Mononuclear cell (primary cell): ENCODE data around the gene UGT1A5. TPM values are rescaled to one million over a fixed set of nuclear protein-coding genes. Genes with fewer than 3 reads are reported as not detected.

Experiments used
- H3K27me3 ChIP-seq: 2 replicates; pipeline ENCODE4 v1.6.0; 2011; ENCODE audit warnings: low read length, control low read depth; ENCODE audit not compliant: insufficient read depth
- H3K4me1 ChIP-seq: 2 replicates; pipeline ENCODE4 v1.5.1; 2011; ENCODE audit warnings: mild to moderate bottlenecking, low read length, control low read depth; ENCODE audit not compliant: insufficient read depth
- H3K4me3 ChIP-seq: 2 replicates; pipeline ENCODE4 v1.5.1; 2011; ENCODE audit warnings: mild to moderate bottlenecking, low read length, moderate library complexity
- H3K9me3 ChIP-seq: 2 replicates; pipeline ENCODE4 v1.5.1; 2011; ENCODE audit warnings: low read depth, mild to moderate bottlenecking, control low read depth, low read length
- total RNA-seq: library from RNA; depleted of rRNA; stranded (reverse); fragments of >200 nt; gene quantifications from one replicate; pipeline ENCODE4 v1.2.3, GENCODE V29; 2012

UGT1A5 gene
- total RNA-seq, 1 donor: not detected

DNA sequence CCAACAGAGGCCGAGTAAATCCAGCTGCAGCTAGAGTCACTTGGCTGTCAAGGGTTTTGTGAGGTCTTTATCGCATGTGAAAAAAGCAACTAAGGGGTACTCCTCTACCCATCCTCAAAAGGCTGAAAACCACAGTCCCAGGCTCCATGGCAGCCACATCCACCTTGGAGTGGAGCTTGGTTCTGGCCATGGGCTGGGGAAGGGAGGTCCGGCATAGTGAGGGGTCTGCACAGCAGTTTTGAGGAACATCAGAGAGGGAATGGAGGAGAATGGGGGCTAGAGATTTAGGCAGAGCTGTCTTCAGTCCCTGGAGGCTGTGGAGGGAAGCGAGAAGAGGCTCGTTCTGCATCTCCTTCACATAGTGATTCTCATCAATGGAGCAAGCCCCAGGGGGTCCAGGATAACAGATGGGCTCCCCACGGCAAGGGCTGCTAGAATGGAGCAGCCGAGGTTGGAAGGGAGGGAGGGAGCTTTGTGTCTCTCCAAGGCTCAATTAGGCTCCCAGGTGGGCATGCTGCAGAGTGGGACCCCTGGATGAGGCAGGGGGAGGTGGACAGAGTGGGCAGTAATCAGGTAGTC lies 86.5 kb downstream of the UGT1A5 start:
- H3K4me1 ChIP-seq: no peaks in the 10 kb centered on the region
- H3K27me3 ChIP-seq: no peaks in the 10 kb centered on the region
- H3K9me3 ChIP-seq: no peaks in the 10 kb centered on the region
- no peak overlapping the region for H3K4me3 ChIP-seq

DNA sequence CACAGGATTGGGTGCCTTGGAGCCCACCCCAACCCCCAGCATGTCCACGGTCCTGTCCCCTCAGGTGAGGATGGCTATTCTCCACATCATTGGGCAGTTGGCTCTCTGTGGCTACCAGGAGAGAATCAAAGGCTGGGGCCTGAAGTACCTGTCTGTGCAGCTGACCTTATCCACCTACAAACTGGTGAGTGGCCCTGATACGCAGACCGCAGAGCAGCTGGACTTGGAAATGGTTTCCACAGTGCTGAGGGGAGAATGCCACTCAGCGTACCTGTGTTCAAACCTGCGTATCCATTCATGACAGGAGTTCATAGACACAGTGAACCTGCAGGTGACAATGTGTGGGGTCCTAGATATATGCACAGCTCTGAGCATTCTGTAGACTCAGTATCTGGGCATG lies 87.0 kb downstream of the UGT1A5 start:
- no peaks in the 10 kb centered on the region for H3K9me3 ChIP-seq
- no peaks in the 10 kb centered on the region for H3K4me1 ChIP-seq
- H3K4me3 ChIP-seq: no peak overlapping the region
- H3K27me3 ChIP-seq: no peaks in the 10 kb centered on the region

DNA sequence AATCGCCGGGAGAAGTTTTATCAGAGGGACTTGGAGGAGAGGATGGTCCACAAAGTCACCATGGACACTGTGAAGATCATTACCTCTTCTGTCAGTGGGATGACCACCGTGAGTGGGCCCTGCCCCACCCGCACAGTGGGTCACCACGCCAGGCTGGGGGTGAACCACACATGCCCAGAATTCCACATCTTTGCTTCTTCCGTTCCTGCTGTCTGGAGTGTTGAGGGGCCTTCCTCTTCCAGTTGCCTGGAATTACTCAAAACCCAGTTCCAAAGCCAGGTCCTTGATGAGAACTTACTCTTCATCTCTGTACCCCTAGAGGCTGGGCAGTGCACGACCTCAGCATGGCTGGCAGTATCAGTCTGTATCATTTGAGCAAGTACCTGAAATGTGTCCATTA lies 87.5 kb downstream of the UGT1A5 start:
- no peaks in the 10 kb centered on the region for H3K4me1 ChIP-seq
- H3K4me3 ChIP-seq: no peak overlapping the region
- H3K27me3 ChIP-seq: no peaks in the 10 kb centered on the region
- no peaks in the 10 kb centered on the region for H3K9me3 ChIP-seq

DNA sequence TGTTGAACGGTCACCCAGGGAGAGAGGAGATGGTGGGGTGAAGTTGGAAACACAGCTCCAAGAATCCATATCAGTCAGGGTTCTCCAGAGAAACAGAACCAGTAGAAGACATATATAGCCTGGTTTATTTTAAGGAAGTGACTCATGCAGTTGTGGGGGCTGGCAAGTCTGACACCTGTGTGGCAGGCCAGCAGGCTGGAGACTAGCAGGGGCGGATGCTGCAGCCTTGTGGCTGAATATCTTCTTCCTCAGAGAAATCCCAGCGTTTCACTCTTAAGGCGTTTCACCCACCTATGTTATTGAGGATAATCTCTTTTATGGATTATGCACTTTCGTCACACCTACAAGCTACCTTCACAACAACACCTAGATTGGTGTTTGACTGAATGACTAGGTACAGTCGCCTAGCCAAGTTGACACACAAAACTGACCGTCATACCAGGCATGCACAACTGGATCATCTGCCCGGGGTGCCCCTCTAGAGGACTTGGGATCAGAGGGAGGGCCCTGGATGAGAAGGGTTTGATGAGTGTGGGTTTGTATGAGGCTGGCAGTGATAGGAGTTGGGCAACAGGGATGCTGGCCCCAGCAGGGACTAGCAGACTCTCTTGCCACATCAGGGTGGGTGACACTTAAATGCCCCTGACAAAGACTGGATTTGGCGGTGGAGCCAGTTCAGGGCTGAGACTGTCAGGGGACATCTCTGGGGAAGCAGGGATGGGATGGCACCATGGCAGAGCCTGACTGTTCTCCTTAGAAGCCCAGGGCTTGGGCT lies 88.8 kb downstream of the UGT1A5 start:
- no peaks in the 10 kb centered on the region for H3K27me3 ChIP-seq
- no peak overlapping the region for H3K4me3 ChIP-seq
- no peaks in the 10 kb centered on the region for H3K9me3 ChIP-seq
- no peaks in the 10 kb centered on the region for H3K4me1 ChIP-seq

DNA sequence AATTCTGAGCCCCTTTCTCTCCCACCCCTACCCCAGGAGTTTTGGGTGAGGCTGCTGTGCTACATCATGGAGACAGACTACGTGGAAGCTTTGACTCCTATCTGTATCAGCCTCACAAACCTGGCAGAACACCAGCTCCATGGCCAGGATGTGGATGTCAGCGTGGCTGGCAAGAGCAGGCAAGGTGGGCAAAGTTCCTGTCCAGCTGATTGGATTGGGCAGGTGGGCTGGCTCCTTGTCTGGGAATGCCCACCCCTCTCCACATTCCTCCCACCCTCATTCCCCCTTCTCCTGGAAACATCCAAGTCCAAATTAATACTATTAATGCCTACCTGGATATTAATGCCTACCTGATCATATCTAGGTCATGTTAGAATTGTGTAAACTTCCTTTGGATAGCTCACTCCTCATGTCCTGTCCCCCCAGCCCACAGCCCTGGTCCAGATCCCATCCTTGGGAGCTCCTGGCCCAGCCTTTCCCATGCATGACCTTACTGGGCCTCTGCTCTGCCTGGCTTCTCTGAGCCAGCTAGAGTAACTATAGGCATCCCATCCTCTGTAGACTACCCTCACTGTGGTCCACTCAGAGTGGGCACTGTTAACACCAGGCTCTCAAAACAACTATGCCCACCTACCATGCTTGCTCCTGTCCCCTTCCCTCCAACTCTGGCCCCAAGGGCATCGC lies 89.6 kb downstream of the UGT1A5 start:
- no peaks in the 10 kb centered on the region for H3K4me1 ChIP-seq
- no peaks in the 10 kb centered on the region for H3K9me3 ChIP-seq
- no peaks in the 10 kb centered on the region for H3K27me3 ChIP-seq
- H3K4me3 ChIP-seq: no peak overlapping the region

DNA sequence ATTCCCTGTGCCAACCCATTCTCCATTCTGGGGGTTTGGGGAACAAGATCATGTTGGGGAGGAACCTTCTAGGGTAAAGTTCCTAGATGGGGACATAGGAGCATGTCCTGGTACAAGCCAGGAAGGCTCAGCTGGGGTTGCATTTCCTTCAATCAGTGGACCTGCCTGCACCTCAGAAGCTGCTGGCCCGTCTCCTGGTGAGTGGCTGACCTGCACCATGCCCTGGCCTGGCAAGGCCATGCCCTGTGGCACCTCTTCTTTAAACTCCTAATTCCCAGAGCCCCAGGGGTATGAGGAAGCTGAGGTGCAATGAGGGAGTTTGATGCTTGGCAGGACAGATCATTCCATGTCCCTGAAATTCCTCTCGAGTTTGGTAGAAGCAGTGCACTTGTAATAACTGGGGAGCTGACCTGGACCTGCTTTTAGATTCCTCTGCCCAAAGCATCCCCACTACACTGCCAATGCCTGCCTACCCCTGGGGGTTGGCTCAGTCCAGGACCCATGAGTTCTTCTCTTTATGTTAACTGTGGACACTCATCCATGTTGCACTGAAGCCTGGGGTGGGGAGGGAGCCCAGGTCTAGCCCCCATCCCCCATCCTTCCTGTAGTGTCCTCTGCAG lies 90.7 kb downstream of the UGT1A5 start:
- Histone ChIP-seq H3K4me1 (no peaks in the 10 kb centered on the region), H3K27me3 (no peaks in the 10 kb centered on the region), H3K4me3 (no peak overlapping the region), H3K9me3 (no peaks in the 10 kb centered on the region)

DNA sequence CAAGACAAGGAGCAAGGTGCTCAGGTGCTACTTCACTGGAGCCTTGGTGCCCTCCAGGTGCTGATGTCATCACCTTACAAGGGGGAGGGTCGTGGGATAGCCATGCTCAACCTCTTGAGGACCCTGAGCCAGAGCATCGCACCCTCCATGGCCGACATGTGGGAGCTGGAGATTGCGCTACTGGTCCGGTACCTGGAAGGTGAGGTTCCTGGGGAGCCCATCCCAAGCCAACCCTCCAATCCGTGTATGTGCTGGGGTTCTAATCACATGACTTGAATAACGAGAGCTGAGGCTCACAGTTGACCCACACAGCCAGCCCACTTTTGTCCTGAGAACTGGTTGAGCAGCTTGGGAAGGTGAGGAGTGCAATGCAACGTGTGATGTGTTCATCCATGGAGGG lies 91.3 kb downstream of the UGT1A5 start:
- Histone ChIP-seq H3K4me3 (no peak overlapping the region), H3K9me3 (no peaks in the 10 kb centered on the region), H3K4me1 (no peaks in the 10 kb centered on the region), H3K27me3 (no peaks in the 10 kb centered on the region)

DNA sequence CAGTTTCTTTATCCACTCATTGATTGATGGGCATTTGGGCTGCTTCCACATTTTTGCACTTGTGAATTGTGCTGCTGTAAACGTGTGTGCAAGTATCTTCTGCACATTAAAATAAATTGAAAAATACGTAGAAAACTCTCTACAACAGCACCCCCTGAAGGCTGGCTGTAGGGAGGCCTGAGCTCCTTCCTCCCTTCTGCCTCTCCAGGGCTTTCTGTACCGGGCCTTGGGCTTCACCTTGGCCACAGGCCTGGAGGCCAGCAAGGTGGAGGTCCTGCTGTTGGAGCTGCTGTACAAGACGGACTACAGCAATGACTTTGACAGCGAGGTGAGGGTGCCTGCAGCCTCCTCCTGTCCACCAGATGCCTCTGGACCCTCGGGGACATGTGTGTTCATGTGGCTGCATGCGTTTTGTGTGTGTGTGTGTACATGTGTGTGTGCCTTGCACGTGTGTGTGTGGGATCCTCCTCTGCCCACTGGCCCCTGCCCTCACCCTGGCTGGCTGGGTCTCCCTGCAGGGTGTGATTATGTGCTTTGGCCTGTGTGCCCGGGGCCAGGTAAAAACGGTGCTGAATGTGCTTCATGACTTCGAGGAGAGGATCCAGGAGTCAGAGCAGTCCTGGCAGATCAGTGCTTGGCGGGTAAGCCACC lies 94.6 kb downstream of the UGT1A5 start:
- no peaks in the 10 kb centered on the region for H3K9me3 ChIP-seq
- H3K4me1 ChIP-seq: no peaks in the 10 kb centered on the region
- no peak overlapping the region for H3K4me3 ChIP-seq
- H3K27me3 ChIP-seq: no peaks in the 10 kb centered on the region

DNA sequence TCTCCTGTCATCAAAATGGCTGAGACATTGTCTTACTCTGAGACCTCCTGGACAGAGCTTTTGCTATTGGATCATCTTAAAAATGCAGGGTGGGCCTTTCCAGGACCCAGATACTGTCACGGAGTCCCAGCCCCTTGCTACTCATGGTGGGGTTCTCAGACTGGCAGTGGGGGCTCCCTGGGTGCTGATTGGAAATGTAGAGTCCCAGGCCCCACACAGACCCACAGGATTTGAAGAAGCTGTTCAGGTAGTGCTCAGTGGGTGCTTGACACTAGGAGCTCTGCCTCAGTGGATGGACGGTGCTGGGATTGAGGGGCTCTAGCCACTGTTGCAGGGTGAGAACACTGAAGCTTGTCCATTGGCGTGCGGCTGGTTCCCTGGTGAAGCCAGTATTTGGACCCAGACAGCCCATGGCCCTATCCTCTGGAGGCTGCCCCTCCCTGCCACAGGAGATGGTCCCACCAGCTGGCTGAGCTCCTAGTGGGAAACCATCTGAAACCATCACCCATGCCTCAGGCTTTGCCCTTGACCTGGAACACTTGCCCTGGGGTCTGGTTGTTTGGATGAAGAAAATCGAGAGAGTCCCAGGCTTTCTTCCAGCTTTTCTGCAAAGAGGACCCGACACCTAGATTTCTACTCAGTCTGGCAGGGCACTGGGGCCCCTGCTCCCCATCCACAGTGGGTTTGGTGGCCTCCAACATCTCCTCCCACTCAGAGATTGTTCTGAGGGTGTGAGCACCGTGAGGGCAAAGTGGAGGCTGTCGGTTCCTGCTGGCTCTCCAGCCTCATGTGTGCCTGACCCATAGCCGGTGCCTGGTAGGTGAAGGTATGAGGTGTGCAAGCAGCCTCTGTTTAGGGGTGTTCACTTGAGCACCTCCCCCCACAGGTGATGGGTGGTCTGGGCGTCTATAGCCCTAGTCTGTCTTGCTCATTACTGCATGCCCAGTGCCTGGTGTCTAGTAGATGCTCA lies 95.5 kb downstream of the UGT1A5 start:
- Histone ChIP-seq H3K4me1 (no peaks in the 10 kb centered on the region), H3K4me3 (no peak overlapping the region), H3K9me3 (no peaks in the 10 kb centered on the region), H3K27me3 (no peaks in the 10 kb centered on the region)

DNA sequence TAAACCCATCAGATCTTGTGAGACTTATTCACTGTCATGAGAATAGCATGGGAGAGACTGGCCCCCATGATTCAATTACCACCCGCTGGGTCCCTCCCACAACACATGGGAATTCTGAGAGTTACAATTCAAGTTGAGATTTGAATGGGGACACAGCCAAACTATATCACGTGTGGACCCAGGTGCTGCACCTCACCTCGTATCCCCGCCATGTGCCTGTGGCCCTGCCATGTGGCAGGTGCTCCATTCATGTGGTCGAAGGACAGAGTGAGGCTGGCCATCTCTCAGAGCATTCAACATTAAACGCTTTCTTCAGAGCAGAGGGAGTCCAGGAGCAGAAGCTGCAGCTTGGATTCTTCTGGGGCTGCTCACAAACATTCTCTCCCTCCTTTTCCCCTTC lies 97.7 kb downstream of the UGT1A5 start:
- no peaks in the 10 kb centered on the region for H3K4me1 ChIP-seq
- no peaks in the 10 kb centered on the region for H3K27me3 ChIP-seq
- no peaks in the 10 kb centered on the region for H3K9me3 ChIP-seq
- no peak overlapping the region for H3K4me3 ChIP-seq

DNA sequence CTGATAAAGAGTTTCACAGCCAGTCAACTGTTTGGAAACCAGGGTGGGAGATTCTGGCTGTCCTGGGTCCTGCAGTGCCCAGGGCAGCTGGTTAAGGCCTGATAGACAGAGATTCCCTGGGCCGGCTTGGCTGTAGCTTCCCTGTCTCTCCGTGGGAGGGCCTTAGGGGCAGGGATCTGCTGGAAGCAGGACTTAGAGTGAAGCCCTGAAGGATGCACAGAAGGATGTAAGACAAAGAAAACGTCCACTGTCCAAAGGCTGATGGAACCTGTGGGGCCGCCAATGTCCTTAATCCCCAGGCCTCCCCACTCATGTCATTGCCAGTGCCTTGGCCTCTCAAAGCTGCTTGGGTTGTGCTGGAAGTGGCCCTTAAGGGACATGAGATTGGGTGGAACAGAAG lies 98.4 kb downstream of the UGT1A5 start:
- Histone ChIP-seq H3K9me3 (no peaks in the 10 kb centered on the region), H3K4me1 (no peaks in the 10 kb centered on the region), H3K27me3 (no peaks in the 10 kb centered on the region), H3K4me3 (no peak overlapping the region)

DNA sequence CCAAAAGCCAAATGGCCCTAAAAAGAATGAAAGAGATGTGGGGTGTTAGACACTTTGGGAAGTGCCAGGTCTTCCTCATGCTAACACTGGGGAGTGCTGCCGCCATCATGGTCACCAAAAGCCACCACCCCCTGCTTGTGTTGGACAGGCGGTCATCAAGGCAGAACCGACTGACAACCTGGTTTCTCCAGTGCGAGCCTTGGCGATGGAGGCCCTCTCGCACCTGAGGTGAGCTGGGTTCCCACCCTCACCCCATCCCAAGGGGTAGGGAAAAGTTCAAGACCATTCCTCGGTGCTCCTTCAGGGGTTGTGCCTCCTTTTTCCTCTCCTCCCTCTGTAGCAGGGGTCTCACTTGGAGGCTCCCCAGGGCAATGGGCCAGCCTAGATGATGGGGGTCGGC lies 99.0 kb downstream of the UGT1A5 start:
- Histone ChIP-seq H3K4me1 (no peaks in the 10 kb centered on the region), H3K9me3 (no peaks in the 10 kb centered on the region), H3K4me3 (no peak overlapping the region), H3K27me3 (no peaks in the 10 kb centered on the region)

DNA sequence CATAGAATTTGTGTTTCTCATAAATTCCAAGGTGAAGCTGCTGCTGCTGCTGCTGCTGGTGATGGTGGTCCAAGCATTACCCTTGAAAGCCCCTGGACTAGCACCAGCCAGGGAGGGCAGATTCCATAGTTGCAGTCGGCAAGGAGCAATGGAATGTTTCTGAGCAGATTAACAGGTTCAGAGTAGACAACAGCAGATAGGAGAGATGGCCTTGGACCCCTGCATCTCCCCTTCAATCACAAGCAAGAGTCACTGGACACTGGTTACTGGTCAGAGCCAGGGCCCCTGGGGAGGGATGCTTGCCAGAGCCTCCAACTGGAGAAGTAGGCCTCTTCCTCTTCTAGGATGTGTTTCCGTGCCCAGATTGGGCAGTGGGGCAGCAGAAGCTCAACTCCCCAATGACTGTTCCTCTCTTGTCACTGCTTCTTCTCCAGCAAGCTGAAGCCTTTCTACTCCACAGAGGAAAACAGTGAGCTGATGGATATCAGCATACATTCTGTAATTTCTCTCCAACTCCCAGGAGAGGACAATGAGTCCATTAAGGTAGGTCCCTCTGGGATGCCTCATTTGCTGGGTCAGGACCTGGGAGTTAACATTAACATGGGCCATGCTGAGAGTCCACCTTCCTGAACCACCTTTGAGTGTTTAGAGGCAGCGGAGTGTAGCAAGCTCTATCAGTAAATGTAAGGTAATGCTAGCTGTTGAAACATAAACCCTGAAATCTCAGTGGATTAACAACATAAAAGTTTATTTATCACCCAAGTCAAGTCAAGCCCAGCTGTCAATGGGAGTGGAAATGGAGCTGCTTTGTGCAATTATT lies 100.7 kb downstream of the UGT1A5 start:
- H3K9me3 ChIP-seq: no peaks in the 10 kb centered on the region
- no peaks in the 10 kb centered on the region for H3K27me3 ChIP-seq
- no peak overlapping the region for H3K4me3 ChIP-seq
- no peaks in the 10 kb centered on the region for H3K4me1 ChIP-seq
